NB4 (cell line): ENCODE data around the gene ADAMTSL2.

Experiments used
- CTCF ChIP-seq: IDR thresholded peaks from one replicate; pipeline ENCODE4 v1.5.1; 2012; ENCODE audit warnings: low read depth, low read length
- POLR2A ChIP-seq: IDR thresholded peaks from 2 replicates; pipeline ENCODE4 v1.6.1; 2011; ENCODE audit warnings: mild to moderate bottlenecking; ENCODE audit not compliant: insufficient read length; ENCODE audit errors: extremely low read depth

DNA sequence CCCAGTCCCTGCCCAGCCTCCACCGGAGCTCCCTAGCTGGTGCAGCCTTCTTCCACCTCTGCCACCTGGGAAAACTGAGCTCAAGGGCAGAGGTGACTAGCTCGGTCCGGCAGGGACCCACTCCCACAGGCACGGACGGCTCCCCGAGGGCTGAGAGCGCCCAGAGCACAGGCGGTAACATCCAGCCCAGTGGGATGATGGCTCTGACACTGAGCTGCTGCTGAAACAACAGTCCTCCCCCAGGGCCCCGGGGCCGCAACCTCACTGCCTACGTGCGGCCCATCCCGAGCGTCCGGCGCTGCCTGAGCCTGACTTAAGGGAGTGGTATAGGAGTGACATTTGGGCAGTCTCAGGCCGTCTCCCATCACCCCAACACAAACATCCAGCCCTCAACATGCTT, 70.9 kb downstream of the ADAMTSL2 start:
- TF ChIP-seq CTCF (no peak), POLR2A (no peak)
